NB4 (cell line): ENCODE results near the gene KIF5C.
"Not testable (repeated sequence)": the region's sequence is repeated elsewhere in the genome, so short reads cannot be mapped to it uniquely, and the experiment has no call there.

Source experiments
- DNase-seq: peaks from one replicate; pipeline ENCODE4 v3.0.0; 2010; ENCODE audit warnings: low read depth
- H3K4me3 ChIP-seq: one replicate; pipeline ENCODE4 v1.5.1; 2011; ENCODE audit warnings: mild to moderate bottlenecking, low read depth, low read length, moderate library complexity
- MYC ChIP-seq: IDR thresholded peaks from 2 replicates; pipeline ENCODE4 v1.6.1; 2011; ENCODE audit warnings: low read depth, low read length
- POLR2A ChIP-seq: IDR thresholded peaks from 2 replicates; pipeline ENCODE4 v1.6.1; 2011; ENCODE audit warnings: mild to moderate bottlenecking; ENCODE audit not compliant: insufficient read length; ENCODE audit errors: extremely low read depth
- TF ChIP-seq, protein P1 (sequence below): IDR thresholded peaks from one replicate; pipeline ENCODE4 v1.5.1; 2012; ENCODE audit warnings: low read depth, low read length
- TF ChIP-seq, protein P2 (sequence below): IDR thresholded peaks from 2 replicates; pipeline ENCODE4 v1.6.1; 2011; ENCODE audit warnings: low read depth, low read length

The KIF5C gene

DNA sequence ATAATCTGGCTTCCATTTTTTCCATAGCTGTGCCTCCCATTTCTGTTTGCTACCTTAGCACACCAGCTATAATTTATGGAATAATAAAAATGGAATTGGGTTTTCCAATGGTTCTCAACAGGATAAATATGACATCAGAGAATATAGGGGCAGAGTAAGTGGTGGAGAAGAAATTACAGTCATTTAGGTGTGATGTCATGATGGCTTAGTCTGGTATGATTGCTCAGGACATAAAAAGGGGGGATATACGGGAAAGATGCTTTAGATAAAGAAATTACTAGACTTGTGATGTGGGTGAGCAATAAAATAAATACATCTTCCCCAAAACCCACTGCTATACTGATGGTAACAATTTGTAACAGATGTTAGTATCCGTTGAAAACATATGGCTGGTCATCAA is 21.6 kb upstream of the KIF5C start:
- H3K4me3 ChIP-seq, result no peak overlapping the region
- DNase-seq, result no peak
- no peak for TF ChIP-seq POLR2A
- TF ChIP-seq MYC, result no peak
- TF ChIP-seq, protein P1, sequence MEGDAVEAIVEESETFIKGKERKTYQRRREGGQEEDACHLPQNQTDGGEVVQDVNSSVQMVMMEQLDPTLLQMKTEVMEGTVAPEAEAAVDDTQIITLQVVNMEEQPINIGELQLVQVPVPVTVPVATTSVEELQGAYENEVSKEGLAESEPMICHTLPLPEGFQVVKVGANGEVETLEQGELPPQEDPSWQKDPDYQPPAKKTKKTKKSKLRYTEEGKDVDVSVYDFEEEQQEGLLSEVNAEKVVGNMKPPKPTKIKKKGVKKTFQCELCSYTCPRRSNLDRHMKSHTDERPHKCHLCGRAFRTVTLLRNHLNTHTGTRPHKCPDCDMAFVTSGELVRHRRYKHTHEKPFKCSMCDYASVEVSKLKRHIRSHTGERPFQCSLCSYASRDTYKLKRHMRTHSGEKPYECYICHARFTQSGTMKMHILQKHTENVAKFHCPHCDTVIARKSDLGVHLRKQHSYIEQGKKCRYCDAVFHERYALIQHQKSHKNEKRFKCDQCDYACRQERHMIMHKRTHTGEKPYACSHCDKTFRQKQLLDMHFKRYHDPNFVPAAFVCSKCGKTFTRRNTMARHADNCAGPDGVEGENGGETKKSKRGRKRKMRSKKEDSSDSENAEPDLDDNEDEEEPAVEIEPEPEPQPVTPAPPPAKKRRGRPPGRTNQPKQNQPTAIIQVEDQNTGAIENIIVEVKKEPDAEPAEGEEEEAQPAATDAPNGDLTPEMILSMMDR, result no peak
- TF ChIP-seq, protein P2, sequence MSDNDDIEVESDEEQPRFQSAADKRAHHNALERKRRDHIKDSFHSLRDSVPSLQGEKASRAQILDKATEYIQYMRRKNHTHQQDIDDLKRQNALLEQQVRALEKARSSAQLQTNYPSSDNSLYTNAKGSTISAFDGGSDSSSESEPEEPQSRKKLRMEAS, result no peak

DNA sequence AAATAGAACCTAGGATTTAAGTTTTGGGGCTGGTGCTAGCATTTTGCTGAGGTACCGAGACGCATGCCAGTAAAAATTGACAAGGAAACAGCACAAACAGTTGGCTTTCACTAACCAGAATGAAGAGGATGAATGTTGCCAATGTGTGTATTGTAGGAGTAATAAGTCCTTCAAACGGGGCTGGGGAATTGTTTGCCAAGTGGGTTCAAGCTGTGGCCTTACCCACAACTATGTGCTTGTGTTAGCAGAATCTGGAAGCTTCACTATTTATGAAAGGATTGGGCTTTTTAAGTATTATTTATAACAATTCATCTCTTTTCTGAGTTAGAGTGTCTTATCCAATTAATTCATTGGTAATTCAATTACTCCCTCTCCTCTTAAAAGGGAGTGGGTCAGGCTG is 15.0 kb upstream of the KIF5C start:
- TF ChIP-seq, protein P2, result no peak
- TF ChIP-seq, protein P1, result no peak
- TF ChIP-seq POLR2A, result no peak
- no peak for TF ChIP-seq MYC
- DNase-seq, result no peak
- no peak overlapping the region for H3K4me3 ChIP-seq

DNA sequence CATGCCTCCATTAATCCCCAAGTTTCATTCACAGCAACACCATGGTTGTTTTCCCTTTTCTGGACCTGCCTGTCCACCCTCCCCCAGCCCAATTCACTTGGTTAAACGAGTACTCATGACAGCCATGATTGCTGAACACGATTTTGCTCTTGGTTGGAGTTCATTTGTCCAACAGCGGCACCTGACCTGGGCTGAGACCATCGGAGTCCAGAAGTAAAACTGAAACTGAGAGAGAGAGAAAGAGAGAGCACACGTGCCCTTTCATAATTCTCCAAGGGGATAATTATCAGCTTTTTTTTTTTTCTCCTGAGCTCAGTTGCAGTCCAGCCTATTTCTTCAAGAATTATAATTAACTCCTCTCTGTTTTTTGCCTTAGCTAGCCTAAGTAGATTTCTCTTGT is 13.7 kb upstream of the KIF5C start:
- no peak overlapping the region for H3K4me3 ChIP-seq
- TF ChIP-seq, protein P2, result no peak
- TF ChIP-seq POLR2A (no peak), MYC (no peak)
- TF ChIP-seq, protein P1, result no peak
- DNase-seq, result no peak

DNA sequence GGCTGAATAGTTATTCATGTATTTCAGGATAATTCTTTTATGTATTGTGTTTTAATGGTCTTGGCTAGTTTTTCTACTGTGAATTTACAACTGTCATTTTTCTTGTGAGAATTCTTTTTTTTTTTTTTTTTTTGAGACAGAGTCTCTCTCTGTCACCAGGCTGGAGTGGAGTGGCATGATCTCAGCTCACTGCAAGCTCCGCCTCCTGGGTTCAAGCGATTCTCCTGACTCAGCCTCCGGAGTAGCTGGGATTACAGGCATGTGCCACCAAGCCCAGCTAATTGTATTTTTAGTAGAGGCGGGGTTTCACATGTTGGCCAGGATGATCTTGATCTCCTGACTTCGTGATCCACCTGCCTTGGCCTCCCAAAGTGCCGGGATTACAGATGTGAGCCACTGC is 12.5 kb upstream of the KIF5C start:
- not testable (repeated sequence) for DNase-seq, H3K4me3 ChIP-seq

DNA sequence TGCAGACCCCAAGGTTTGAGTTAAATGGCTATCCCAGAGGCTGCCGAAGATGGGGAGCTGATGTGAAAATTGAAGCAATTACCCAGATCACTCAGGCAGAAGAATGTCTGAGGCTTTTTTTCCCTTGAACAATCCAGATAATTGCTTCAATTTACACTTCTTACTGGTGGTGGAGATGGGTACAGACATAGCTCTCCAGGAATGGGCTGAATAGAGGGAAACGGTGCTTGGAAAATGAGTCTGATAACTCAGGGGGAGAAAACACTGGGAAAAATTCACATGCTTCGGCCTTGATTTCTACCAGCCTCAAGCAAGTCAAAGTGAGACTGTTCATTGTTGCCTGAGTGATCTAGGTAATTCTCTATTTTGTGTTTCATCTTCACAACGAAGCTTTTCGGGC is 9.5 kb upstream of the KIF5C start:
- TF ChIP-seq POLR2A (no peak), MYC (no peak)
- TF ChIP-seq, protein P1, result no peak
- TF ChIP-seq, protein P2, result no peak
- no peak for DNase-seq
- H3K4me3 ChIP-seq, result no peak overlapping the region

DNA sequence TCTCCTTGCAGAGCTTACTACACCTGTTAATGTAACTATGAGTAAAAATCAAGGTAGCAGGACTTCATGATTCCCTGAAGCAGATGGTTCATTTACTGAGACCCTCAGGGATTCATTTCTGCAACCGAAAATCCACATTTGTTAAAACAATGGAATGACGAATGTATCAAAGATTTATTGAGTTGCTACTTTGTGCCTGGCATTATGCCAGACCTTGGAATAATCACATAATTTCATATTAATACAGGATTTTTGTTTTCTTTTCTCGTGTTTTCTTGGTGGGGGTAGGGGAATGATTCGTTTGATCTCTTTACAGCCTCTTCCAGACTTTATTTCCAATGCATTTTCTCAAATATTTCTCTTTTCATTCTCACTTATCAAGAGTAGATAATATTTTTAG is 8.9 kb upstream of the KIF5C start:
- TF ChIP-seq POLR2A, result no peak
- TF ChIP-seq, protein P1, result no peak
- TF ChIP-seq MYC, result no peak
- TF ChIP-seq, protein P2, result no peak
- H3K4me3 ChIP-seq, result no peak overlapping the region
- DNase-seq, result no peak
